RWPE1 (cell line): ENCODE results near the gene HK2.

Source experiments
- CTCF ChIA-PET: fragments of 350-600 bp; sonication (Branson Sonifier 250); formaldehyde crosslinking; extraction: SDS; loops from one replicate; lab custom pipeline; 2021; lab: Yijun Ruan, JAX
- POLR2A ChIA-PET: fragments of 400-600 bp; formaldehyde crosslinking; extraction: SDS; loops from one replicate; lab custom pipeline; 2020; ENCODE audit warnings: antibody characterized with exemption; ENCODE audit not compliant: low non-redundant PET; lab: Yijun Ruan, JAX
- DNase-seq: peaks from one replicate; pipeline ENCODE4 v3.0.0; 2012; ENCODE audit warnings: low spot score
- H3K27ac ChIP-seq: fragments of 450-650 bp; 2 replicates; pipeline ENCODE4 v1.5.1; 2017
- TF ChIP-seq, protein P1 (sequence below): fragments of 450-650 bp; conservative IDR thresholded peaks from 2 replicates; pipeline ENCODE4 v1.5.1; 2017; ENCODE audit warnings: low read depth, mild to moderate bottlenecking

HK2 gene

DNA sequence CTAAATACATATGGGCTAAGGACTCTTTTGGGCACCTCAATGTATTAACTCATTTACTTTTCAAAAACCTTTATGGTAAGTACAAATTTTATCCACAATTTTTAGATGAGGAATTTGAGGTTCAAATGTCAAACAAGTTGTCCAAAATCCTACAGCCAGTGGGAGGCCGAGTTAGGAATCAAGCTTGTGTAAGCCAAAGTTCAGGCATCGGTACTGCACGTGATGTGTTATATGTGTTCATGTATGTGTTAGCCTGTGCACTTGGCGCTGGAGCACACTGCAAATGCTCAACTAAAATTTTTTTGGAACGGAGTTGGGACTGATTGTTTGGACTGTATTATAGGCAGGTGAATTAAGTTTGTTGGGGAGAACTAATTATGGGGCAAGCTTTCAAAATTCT, 22.7 kb downstream of the HK2 start:
- H3K27ac ChIP-seq = no peak overlapping the region
- DNase-seq = no peak
- CTCF ChIA-PET = no interaction called here
- TF ChIP-seq, protein P1, sequence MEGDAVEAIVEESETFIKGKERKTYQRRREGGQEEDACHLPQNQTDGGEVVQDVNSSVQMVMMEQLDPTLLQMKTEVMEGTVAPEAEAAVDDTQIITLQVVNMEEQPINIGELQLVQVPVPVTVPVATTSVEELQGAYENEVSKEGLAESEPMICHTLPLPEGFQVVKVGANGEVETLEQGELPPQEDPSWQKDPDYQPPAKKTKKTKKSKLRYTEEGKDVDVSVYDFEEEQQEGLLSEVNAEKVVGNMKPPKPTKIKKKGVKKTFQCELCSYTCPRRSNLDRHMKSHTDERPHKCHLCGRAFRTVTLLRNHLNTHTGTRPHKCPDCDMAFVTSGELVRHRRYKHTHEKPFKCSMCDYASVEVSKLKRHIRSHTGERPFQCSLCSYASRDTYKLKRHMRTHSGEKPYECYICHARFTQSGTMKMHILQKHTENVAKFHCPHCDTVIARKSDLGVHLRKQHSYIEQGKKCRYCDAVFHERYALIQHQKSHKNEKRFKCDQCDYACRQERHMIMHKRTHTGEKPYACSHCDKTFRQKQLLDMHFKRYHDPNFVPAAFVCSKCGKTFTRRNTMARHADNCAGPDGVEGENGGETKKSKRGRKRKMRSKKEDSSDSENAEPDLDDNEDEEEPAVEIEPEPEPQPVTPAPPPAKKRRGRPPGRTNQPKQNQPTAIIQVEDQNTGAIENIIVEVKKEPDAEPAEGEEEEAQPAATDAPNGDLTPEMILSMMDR = no peak
- POLR2A ChIA-PET = no interaction called here

DNA sequence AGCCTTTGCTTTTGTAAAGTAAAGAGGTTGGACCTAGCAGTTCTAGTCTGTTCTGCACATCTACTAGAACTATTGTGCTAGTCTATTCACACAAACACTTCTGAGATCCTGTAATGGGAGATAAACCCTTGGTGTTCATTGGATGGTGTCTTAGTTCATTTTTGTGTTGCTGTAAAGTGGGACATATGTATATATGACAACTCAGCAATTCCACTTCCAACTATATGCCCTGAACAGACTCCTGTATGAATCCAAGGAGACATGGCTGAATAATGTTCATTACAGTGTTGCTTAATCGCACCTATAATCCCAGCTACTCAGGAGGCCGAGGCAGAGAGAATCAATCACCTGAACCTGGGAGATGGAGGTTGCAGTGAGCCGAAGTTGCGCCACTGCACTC, 23.3 kb downstream of the HK2 start:
- H3K27ac ChIP-seq = no peak overlapping the region
- CTCF ChIA-PET = no interaction called here
- TF ChIP-seq, protein P1 = no peak
- DNase-seq = no peak
- POLR2A ChIA-PET = no interaction called here

DNA sequence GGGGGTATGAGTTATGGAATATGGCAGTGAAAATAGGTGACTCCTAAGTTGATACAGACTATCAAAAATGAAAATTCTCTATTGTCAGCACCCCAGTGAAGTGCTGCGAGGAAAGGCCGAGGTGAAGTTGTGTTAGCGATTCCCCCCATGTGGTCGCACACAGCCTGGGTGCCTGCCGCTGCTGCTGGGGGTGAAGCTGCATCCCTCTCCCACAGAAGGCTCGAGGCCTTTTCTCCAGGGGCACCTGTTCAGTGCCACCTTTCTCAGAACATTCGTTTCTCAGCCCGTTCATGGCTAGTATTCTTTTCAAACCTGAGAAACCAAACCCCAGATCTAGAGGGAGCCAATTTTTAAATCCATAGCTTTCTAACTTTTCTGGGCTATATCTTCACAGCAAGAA, 23.8 kb downstream of the HK2 start:
- TF ChIP-seq, protein P1 = no peak
- no peak for DNase-seq
- H3K27ac ChIP-seq = no peak overlapping the region
- ChIA-PET CTCF (interaction anchor here (1.0 kb wide), 1 partner anchor 23 kb away, joined by 3 read pairs; no protein-coding TSS in a partner anchor), POLR2A (no interaction called here)

DNA sequence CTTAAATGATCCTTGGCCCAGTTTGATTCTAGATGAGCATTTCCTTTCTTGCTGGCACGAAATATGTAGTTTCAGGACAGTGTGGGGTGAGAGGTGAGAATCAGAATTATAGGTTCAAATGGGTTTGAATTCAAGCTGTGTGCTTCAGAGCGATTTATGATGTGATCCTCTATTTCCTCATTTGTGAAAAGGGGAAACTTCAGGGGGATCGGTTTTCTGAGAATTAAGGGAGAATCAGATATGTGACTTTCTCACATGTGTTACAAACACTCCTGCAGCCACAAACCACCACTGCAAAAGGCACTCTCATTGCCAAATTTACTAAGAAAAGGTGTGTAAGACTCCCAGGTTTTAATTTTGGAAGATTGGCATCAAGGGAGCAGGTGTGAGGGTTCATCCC, 24.4 kb downstream of the HK2 start:
- DNase-seq = no peak
- ChIA-PET CTCF (interaction anchor here (1.0 kb wide), 1 partner anchor 23 kb away, joined by 3 read pairs; no protein-coding TSS in a partner anchor), POLR2A (no interaction called here)

DNA sequence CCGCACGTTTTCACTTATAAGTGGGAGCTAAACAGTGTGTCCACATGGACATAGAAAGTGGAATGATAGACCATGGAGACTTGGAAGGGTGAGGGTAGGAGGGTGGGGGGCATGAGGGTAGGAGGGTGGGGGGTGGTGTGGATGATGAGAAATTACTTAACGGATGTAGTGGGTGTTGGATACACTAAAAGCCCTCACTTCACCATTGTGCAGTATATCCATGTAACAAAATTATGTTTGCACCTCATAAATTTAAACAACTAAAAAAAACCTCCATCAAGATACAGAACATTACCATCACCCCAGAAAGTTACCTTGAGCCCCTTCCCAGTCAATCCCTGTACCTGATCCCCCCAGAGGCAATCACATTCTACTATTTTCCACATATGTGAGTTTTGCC, 26.2 kb downstream of the HK2 start:
- H3K27ac ChIP-seq = no peak overlapping the region
- POLR2A ChIA-PET = interaction anchor here (0.7 kb wide), 1 partner anchor 21 kb away, joined by 4 read pairs; no protein-coding TSS in a partner anchor
- CTCF ChIA-PET = no interaction called here
- no peak for DNase-seq
- TF ChIP-seq, protein P1 = no peak

More for the DNA sequence above, 24.4 kb downstream of the HK2 start:
- H3K27ac ChIP-seq = no peak overlapping the region
- TF ChIP-seq, protein P1 = no peak

DNA sequence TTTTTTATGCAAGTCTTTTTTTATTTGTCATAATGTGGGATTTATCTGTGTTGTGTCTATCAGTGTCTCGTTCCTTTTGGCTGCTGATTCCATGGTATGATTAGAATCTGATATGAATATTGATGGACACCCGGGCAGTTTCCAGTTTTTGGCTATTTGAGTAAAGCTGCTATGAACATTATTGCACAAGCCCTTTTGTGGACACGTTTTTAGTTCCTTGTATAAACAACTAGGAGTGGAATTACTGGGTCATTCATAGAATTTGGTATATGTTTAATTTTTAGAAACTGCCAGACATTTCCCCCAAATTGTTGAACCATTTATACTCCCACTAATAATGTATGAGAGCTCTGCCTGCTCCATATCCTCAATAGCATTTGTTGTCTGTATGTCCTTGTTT, 26.6 kb downstream of the HK2 start:
- TF ChIP-seq, protein P1 = no peak
- no peak for DNase-seq
- ChIA-PET CTCF (interaction anchor here (0.6 kb wide), 1 partner anchor 83 kb away, joined by 3 read pairs; no protein-coding TSS in a partner anchor), POLR2A (no interaction called here)
- H3K27ac ChIP-seq = no peak overlapping the region
